ENCODE data around the gene NUAK2.

The NUAK2 gene

DNA sequence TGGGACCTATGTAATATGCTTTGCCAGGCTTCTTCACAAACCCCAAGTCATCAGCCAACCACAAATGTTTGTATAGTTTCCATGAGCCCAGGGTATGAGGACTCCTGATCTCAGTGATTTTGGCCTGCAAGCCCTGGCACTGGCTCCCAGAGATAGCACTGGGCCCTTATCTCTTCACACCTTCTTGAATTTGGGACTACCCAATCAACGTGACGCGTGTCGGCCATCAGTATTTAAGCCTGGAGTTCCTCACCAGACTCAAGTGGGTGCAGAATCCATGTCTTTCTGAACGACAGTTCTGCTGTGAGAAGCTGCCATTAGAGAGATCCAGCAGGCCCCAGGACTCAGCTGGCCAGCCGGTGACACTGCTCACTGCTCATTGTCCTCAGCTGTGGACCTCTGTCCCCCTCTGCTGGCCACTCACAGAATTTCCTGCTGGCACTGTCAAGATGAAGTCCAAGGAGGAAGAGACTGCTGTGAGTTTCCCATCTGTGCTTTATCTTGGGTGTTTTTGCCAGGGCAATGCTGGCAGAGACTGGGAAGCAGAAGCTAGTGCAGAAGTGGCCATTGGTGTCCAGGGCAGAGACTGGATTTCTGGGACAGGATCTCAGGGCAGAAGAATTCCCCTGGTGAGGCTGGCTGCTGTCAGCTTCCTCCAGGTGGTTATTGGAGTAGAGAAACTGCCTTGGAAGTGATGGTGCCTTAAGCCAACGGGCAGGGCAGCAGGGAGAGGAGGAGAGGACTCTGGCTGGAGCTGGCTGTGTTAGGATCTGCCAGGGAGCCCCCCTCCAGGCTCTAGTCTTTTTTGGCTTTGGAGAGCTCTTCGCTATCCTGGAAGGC, 65.4 kb downstream of the NUAK2 start:
- DNase-seq (ENCODE audit: low read depth): peak; percentile 81

All from stimulated activated CD8-positive, alpha-beta memory T cell treated with anti-CD3 and anti-CD28 coated beads, Interleukin-15, amount 100 ng/mL, for 1 hour (primary cell).